H9 (cell line): ENCODE measurements around the gene KLRD1. TPM values are rescaled to one million over a fixed set of nuclear protein-coding genes. Genes with fewer than 3 reads are reported as not detected.

ENCODE experiments used
- DNase-seq: peaks from one replicate; pipeline ENCODE4 v3.0.0-alpha.2; 2017
- H2AFZ ChIP-seq: one replicate; pipeline ENCODE4 v1.6.1; 2013; ENCODE audit warnings: mild to moderate bottlenecking, low read length, control low read depth, moderate library complexity
- H2AK5ac ChIP-seq: 2 replicates; pipeline ENCODE4 v1.6.1; 2013; ENCODE audit warnings: low read length, control low read depth, mixed read lengths; ENCODE audit not compliant: insufficient read length
- H2BK120ac ChIP-seq: one replicate; pipeline ENCODE4 v1.6.1; 2013; ENCODE audit warnings: low read depth, mild to moderate bottlenecking, low read length, control low read depth, inconsistent platforms; ENCODE audit not compliant: poor library complexity, severe bottlenecking
- H2BK12ac ChIP-seq: 2 replicates; pipeline ENCODE4 v1.6.1; 2013; ENCODE audit warnings: low read length, control low read depth, mixed read lengths, low read depth; ENCODE audit not compliant: insufficient read length
- H2BK15ac ChIP-seq: 2 replicates; pipeline ENCODE4 v1.6.1; 2013; ENCODE audit warnings: low read depth, low read length, control low read depth
- H2BK20ac ChIP-seq: one replicate; pipeline ENCODE4 v1.6.1; 2013; ENCODE audit warnings: low read depth, mild to moderate bottlenecking, low read length, control low read depth, inconsistent platforms; ENCODE audit not compliant: poor library complexity, severe bottlenecking
- H2BK5ac ChIP-seq: 2 replicates; pipeline ENCODE4 v1.6.1; 2013; ENCODE audit warnings: low read length, control low read depth, mixed read lengths; ENCODE audit not compliant: insufficient read length
- H3K14ac ChIP-seq: 2 replicates; pipeline ENCODE4 v1.6.1; 2013; ENCODE audit warnings: low read length, control low read depth; ENCODE audit not compliant: insufficient read depth
- H3K18ac ChIP-seq: 2 replicates; pipeline ENCODE4 v1.6.1; 2013; ENCODE audit warnings: low read depth, mild to moderate bottlenecking, mixed read lengths, low read length, control low read depth; ENCODE audit not compliant: insufficient read length
- H3K23ac ChIP-seq: 2 replicates; pipeline ENCODE4 v1.6.1; 2013; ENCODE audit warnings: low read length, control low read depth, mixed read lengths, low read depth; ENCODE audit not compliant: insufficient read length
- H3K23me2 ChIP-seq: 2 replicates; pipeline ENCODE4 v1.6.1; 2013; ENCODE audit warnings: low read depth, mild to moderate bottlenecking, mixed read lengths, low read length, control low read depth; ENCODE audit not compliant: insufficient read length, poor library complexity, severe bottlenecking
- H3K27ac ChIP-seq: 2 replicates; pipeline ENCODE4 v1.5.1; 2013; ENCODE audit warnings: low read length, control low read depth, mixed read lengths, low read depth; ENCODE audit not compliant: insufficient read length
- H3K27me3 ChIP-seq: 2 replicates; pipeline ENCODE4 v1.6.1; 2013; ENCODE audit warnings: low read length, control low read depth, inconsistent platforms; ENCODE audit not compliant: insufficient read depth
- H3K4ac ChIP-seq: 2 replicates; pipeline ENCODE4 v1.6.1; 2013; ENCODE audit warnings: low read depth, mild to moderate bottlenecking, control low read depth, inconsistent platforms, low read length, moderate library complexity
- H3K4me1 ChIP-seq: 2 replicates; pipeline ENCODE4 v1.6.1; 2013; ENCODE audit warnings: low read length, control low read depth, inconsistent platforms; ENCODE audit not compliant: insufficient read depth
- H3K4me2 ChIP-seq: 2 replicates; pipeline ENCODE4 v1.6.1; 2013; ENCODE audit warnings: low read length, control low read depth, mixed read lengths; ENCODE audit not compliant: insufficient read length, insufficient read depth
- H3K56ac ChIP-seq: 2 replicates; pipeline ENCODE4 v1.6.1; 2013; ENCODE audit warnings: low read depth, mild to moderate bottlenecking, mixed read lengths, low read length, control low read depth; ENCODE audit not compliant: insufficient read length
- H3K79me1 ChIP-seq: 2 replicates; pipeline ENCODE4 v1.6.1; 2013; ENCODE audit warnings: low read depth, mild to moderate bottlenecking, moderate library complexity, low read length, control low read depth, inconsistent platforms; ENCODE audit not compliant: insufficient read depth, poor library complexity, severe bottlenecking
- H3K79me2 ChIP-seq: 2 replicates; pipeline ENCODE4 v1.6.1; 2013; ENCODE audit warnings: low read length, control low read depth, inconsistent platforms; ENCODE audit not compliant: insufficient read depth
- H3K9ac ChIP-seq: 2 replicates; pipeline ENCODE4 v1.6.1; 2013; ENCODE audit warnings: low read length, control low read depth, mixed read lengths; ENCODE audit not compliant: insufficient read length; ENCODE audit errors: extremely low read depth
- H3K9me3 ChIP-seq: one replicate; pipeline ENCODE4 v1.6.1; 2013; ENCODE audit warnings: low read depth, low read length, inconsistent platforms; ENCODE audit not compliant: control insufficient read depth
- H3T11ph ChIP-seq: one replicate; pipeline ENCODE4 v1.6.1; 2013; ENCODE audit warnings: mild to moderate bottlenecking, low read length, control low read depth, inconsistent platforms
- H4K20me1 ChIP-seq: one replicate; pipeline ENCODE4 v1.6.1; 2013; ENCODE audit not compliant: control insufficient read depth, insufficient read length, insufficient read depth
- H4K5ac ChIP-seq: 2 replicates; pipeline ENCODE4 v1.6.1; 2013; ENCODE audit warnings: low read depth, mild to moderate bottlenecking, mixed read lengths, low read length, control low read depth; ENCODE audit not compliant: insufficient read length
- H4K8ac ChIP-seq: replicated peaks from 2 replicates; pipeline ENCODE4 v1.6.1; 2013; ENCODE audit warnings: low read length, control low read depth, mixed read lengths, low read depth; ENCODE audit not compliant: insufficient read length
- H4K91ac ChIP-seq: 2 replicates; pipeline ENCODE4 v1.6.1; 2013; ENCODE audit warnings: low read depth, mild to moderate bottlenecking, moderate library complexity, mixed read lengths, low read length, control low read depth; ENCODE audit not compliant: insufficient read length
- H3K27ac Mint-ChIP-seq, 3 experiments: 2 replicates in 2 of 3; 3 replicates in 1 of 3; pipeline ENCODE4 v1.8.0; 2020 to 2021; ENCODE audit warnings: mixed read lengths in 3 of 3, mild to moderate bottlenecking in 1 of 3, moderate library complexity in 1 of 3
- H3K27me3 Mint-ChIP-seq: 2 replicates; pipeline ENCODE4 v1.8.0; 2021; ENCODE audit warnings: low read depth, mild to moderate bottlenecking, moderate library complexity, mixed read lengths
- H3K36me3 Mint-ChIP-seq, 3 experiments: 2 replicates in 2 of 3; 3 replicates in 1 of 3; pipeline ENCODE4 v1.8.0; 2020 to 2021; ENCODE audit warnings: low read depth in 3 of 3, mixed read lengths in 3 of 3; ENCODE audit not compliant: insufficient read depth in 1 of 3
- H3K4me1 Mint-ChIP-seq, 2 experiments: 2 replicates each; pipeline ENCODE4 v1.8.0; 2020; ENCODE audit warnings: mixed read lengths in 2 of 2
- H3K4me3 Mint-ChIP-seq, 2 experiments: 2 replicates in 1 of 2; 3 replicates in 1 of 2; pipeline ENCODE4 v1.8.0; 2020 to 2021; ENCODE audit warnings: mild to moderate bottlenecking in 2 of 2, mixed read lengths in 2 of 2, moderate library complexity in 1 of 2
- H3K9me3 Mint-ChIP-seq, 2 experiments: 2 replicates in 1 of 2; 3 replicates in 1 of 2; pipeline ENCODE4 v1.8.0; 2020; ENCODE audit warnings: mild to moderate bottlenecking in 2 of 2, mixed read lengths in 2 of 2, moderate library complexity in 1 of 2
- WGBS: extraction: QIAGEN DNeasy Blood & Tissue Kit; methylation state at CpG from one replicate; pipeline ENCODE4 v1.1.7; 2013; ENCODE audit warnings: missing lambda C conversion rate, low lambda C conversion rate, mixed read lengths; ENCODE audit not compliant: insufficient read length; ENCODE audit errors: extremely low coverage; 5-methylcytosine and 5-hydroxymethylcytosine counted together
- total RNA-seq: library from RNA; stranded (reverse); gene quantifications from 2 replicates; pipeline ENCODE4 v1.2.1, GENCODE V29; 2021
- TF ChIP-seq, protein P1 (sequence below): fragments of 200-600 bp; sonication (generic); conservative IDR thresholded peaks from 3 replicates; pipeline ENCODE4 v1.8.0; 2021; ENCODE audit warnings: antibody characterized with exemption, mild to moderate bottlenecking

Gene KLRD1
- total RNA-seq, 1 experiment from 2014 or later, result not detected

DNA sequence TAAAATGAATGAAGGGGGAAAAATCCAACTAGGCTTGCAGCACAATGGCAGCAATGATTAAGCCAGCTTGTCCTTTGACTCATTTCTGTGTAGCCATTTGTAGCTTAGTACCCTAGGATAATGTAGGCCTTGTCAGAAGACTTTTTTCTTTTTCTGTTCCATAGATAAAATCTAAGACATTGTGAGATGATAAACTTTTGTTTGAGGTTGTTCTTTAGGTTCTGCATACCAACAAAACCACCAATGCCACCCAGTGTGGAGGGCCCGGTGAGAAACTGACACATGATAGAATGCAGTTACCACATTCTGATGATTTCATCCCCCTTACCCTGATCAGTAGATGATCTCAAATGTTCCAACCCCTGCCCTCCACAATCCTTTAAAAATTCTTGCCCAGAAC lies 6.6 kb upstream of the KLRD1 start:
- Mint-ChIP-seq H3K27ac (no peak overlapping the region), H3K27me3 (no peaks in the 10 kb centered on the region), H3K4me3 (no peak overlapping the region), H3K9me3 (peaks cover 10 to 14% of the 10 kb centered on the region in 2 experiments; a peak in 4 of 5 replicates), H3K36me3 (peaks cover 0 to 12% (median 2%) of the 10 kb centered on the region in 3 experiments; a peak in 2 of 7 replicates), H3K4me1 (peaks cover 6 to 10% of the 10 kb centered on the region in 2 experiments)
- H4K91ac ChIP-seq, result no peak overlapping the region
- no peak overlapping the region for H2BK5ac ChIP-seq
- WGBS, result no CpG with 5 or more reads among the region's 1 CpG
- no peaks in the 10 kb centered on the region for H3K9me3 ChIP-seq
- H2BK120ac ChIP-seq, result no peak overlapping the region
- no peak overlapping the region for H2BK12ac ChIP-seq
- H3K4ac ChIP-seq, result no peak overlapping the region
- no peak overlapping the region for H2AFZ ChIP-seq
- H3K56ac ChIP-seq, result no peak overlapping the region
- no peak overlapping the region for H3T11ph ChIP-seq
- no peaks in the 10 kb centered on the region for H4K20me1 ChIP-seq
- no peak overlapping the region for H2BK20ac ChIP-seq
- no peaks in the 10 kb centered on the region for H3K27me3 ChIP-seq
- no peak overlapping the region for H4K5ac ChIP-seq
- DNase-seq, result no peak
- H3K79me1 ChIP-seq, result no peaks in the 10 kb centered on the region
- no peaks in the 10 kb centered on the region for H3K4me1 ChIP-seq
- no peak overlapping the region for H3K14ac ChIP-seq
- TF ChIP-seq, protein P1, sequence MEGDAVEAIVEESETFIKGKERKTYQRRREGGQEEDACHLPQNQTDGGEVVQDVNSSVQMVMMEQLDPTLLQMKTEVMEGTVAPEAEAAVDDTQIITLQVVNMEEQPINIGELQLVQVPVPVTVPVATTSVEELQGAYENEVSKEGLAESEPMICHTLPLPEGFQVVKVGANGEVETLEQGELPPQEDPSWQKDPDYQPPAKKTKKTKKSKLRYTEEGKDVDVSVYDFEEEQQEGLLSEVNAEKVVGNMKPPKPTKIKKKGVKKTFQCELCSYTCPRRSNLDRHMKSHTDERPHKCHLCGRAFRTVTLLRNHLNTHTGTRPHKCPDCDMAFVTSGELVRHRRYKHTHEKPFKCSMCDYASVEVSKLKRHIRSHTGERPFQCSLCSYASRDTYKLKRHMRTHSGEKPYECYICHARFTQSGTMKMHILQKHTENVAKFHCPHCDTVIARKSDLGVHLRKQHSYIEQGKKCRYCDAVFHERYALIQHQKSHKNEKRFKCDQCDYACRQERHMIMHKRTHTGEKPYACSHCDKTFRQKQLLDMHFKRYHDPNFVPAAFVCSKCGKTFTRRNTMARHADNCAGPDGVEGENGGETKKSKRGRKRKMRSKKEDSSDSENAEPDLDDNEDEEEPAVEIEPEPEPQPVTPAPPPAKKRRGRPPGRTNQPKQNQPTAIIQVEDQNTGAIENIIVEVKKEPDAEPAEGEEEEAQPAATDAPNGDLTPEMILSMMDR, result no peak
- no peak overlapping the region for H2AK5ac ChIP-seq
- no peak overlapping the region for H3K18ac ChIP-seq
- H4K8ac ChIP-seq, result no peak overlapping the region
- no peaks in the 10 kb centered on the region for H3K23me2 ChIP-seq
- no peak overlapping the region for H3K27ac ChIP-seq
- H3K4me2 ChIP-seq, result no peak overlapping the region
- H3K79me2 ChIP-seq, result no peaks in the 10 kb centered on the region
- no peak overlapping the region for H2BK15ac ChIP-seq
- no peak overlapping the region for H3K23ac ChIP-seq
- H3K9ac ChIP-seq, result no peak overlapping the region
